C4-2B (cell line): ENCODE data around the gene RMDN2.

Source experiments
- H3K27ac ChIP-seq: fragments of 450-650 bp; 2 replicates; pipeline ENCODE4 v1.5.1; 2017
- CTCF ChIP-seq: fragments of 450-650 bp; conservative IDR thresholded peaks from 2 replicates; pipeline ENCODE4 v1.5.1; 2017; ENCODE audit warnings: mild to moderate bottlenecking
- ZFX ChIP-seq: fragments of 450-650 bp; IDR thresholded peaks from 2 replicates; pipeline ENCODE4 v1.6.1; 2017

RMDN2 gene, protein sequence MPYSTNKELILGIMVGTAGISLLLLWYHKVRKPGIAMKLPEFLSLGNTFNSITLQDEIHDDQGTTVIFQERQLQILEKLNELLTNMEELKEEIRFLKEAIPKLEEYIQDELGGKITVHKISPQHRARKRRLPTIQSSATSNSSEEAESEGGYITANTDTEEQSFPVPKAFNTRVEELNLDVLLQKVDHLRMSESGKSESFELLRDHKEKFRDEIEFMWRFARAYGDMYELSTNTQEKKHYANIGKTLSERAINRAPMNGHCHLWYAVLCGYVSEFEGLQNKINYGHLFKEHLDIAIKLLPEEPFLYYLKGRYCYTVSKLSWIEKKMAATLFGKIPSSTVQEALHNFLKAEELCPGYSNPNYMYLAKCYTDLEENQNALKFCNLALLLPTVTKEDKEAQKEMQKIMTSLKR

GRCh38 chr2:37925063-37925897, at the start of gene RMDN2:
TSS of gene RMDN2 (plus strand) at chr2:37925287. CDS start at chr2:37929278, 3,991 bp downstream.
- TF ChIP-seq ZFX (peak; percentile 52), CTCF (no peak; the same call in 1 of the 2 replicates)
- H3K27ac ChIP-seq: peak within 1 kb of the TSS; percentile 85

DNA sequence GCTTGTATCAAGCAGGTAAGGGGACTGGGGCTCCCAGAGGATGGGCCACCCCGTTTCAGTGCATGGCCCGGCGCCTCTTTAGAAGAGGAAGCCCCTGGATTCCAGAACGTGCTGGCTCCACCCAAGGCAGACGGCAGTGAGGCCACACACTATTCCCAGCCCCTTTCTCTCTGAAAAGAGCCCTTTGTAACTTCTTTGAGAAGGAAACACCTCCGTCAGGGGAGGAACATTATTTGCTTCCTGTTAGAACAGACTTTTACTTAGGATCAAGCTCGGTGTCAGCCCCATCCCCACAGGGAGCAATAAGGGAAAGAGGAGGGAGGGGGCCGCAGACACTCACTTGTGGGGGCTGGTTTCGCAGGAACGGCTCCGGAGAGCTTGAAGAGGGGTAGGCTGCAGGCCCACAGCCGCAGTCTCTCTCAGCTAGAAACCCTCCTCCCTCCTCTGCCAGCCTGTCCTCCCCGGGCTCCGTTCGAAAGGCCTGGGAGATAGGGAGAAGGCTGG, 49.6 kb upstream of the RMDN2 start:
- TF ChIP-seq CTCF (no peak), ZFX (no peak)
- no peak overlapping the region for H3K27ac ChIP-seq

DNA sequence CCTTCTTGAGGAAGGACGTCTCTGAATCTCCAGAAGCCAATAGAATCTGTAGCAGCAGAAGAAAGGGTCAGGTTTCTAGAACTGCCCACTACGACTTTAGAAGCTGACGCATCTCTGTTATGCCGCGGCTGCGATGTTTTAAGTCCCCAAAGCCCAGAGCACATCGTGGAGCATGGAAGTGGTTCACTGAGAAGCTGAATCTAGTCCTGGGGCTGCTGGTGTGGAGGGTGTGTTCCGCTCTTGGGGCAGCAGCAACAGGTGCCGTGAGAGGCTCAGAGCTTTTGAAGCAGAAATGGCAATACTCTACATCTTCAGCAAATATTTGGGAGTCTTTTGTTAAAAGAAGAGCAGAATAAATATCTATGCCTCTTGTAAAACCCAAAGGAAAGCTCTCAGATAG, 48.9 kb upstream of the RMDN2 start:
- TF ChIP-seq ZFX (no peak), CTCF (no peak)
- H3K27ac ChIP-seq: no peak overlapping the region

- no peak overlapping the region for H3K27ac ChIP-seq
- TF ChIP-seq ZFX (no peak), CTCF (peak; percentile 75)
These were observed 47.4 kb upstream of the RMDN2 start for GRCh38 chr2:37877457-37878315.

- TF ChIP-seq ZFX (no peak), CTCF (no peak)
These were observed 46.6 kb upstream of the RMDN2 start for GRCh38 chr2:37878536-37878935.

GRCh38 chr2:37880551-37880950, 44.5 kb upstream of the RMDN2 start:
- TF ChIP-seq ZFX: no peak
- peak; percentile 11; the same call in 1 of the 2 replicates for TF ChIP-seq CTCF

More at GRCh38 chr2:37878536-37878935, 46.6 kb upstream of the RMDN2 start:
- H3K27ac ChIP-seq: no peak overlapping the region

More at GRCh38 chr2:37880551-37880950, 44.5 kb upstream of the RMDN2 start:
- no peak overlapping the region for H3K27ac ChIP-seq
